KOPT-K1 (cell line): ENCODE data around the gene SMAD7.

Source experiments
- H3K27ac ChIP-seq: fragments of 200-600 bp; sonication (generic); 2 replicates; pipeline ENCODE4 v1.5.1; 2016; ENCODE audit warnings: antibody characterized with exemption, mild to moderate bottlenecking, low read depth, low read length; ENCODE audit not compliant: poor library complexity, severe bottlenecking
- H3K36me3 ChIP-seq: fragments of 200-600 bp; sonication (generic); 2 replicates; pipeline ENCODE4 v1.5.1; 2017; ENCODE audit warnings: antibody characterized with exemption, mild to moderate bottlenecking, low read length, moderate library complexity; ENCODE audit not compliant: insufficient read depth
- H3K9me3 ChIP-seq: fragments of 200-600 bp; sonication (generic); 2 replicates; pipeline ENCODE4 v1.5.1; 2017; ENCODE audit warnings: antibody characterized with exemption, low read length, mild to moderate bottlenecking; ENCODE audit not compliant: insufficient read depth, poor library complexity, severe bottlenecking

SMAD7 gene

GRCh38 chr18:48946329-48946835, 4.4 kb downstream of the SMAD7 start:
- Histone ChIP-seq H3K27ac (no peak overlapping the region), H3K9me3 (no peaks in the 10 kb centered on the region), H3K36me3 (no peaks in the 10 kb centered on the region)

GRCh38 chr18:48945953-48946217, 4.9 kb downstream of the SMAD7 start:
- Histone ChIP-seq H3K27ac (no peak overlapping the region), H3K9me3 (no peaks in the 10 kb centered on the region)

GRCh38 chr18:48944634-48945033, 6.1 kb downstream of the SMAD7 start:
- no peaks in the 10 kb centered on the region for H3K9me3 ChIP-seq
- H3K36me3 ChIP-seq, result no peaks in the 10 kb centered on the region
- no peak overlapping the region for H3K27ac ChIP-seq

More at GRCh38 chr18:48945953-48946217, 4.9 kb downstream of the SMAD7 start:
- no peaks in the 10 kb centered on the region for H3K36me3 ChIP-seq

GRCh38 chr18:48943736-48944527, 6.8 kb downstream of the SMAD7 start:
- H3K27ac ChIP-seq, result no peak overlapping the region
- no peaks in the 10 kb centered on the region for H3K9me3 ChIP-seq
- no peaks in the 10 kb centered on the region for H3K36me3 ChIP-seq

GRCh38 chr18:48943333-48943732, 7.4 kb downstream of the SMAD7 start:
- H3K36me3 ChIP-seq, result no peaks in the 10 kb centered on the region
- H3K9me3 ChIP-seq, result no peaks in the 10 kb centered on the region
- no peak overlapping the region for H3K27ac ChIP-seq

- no peaks in the 10 kb centered on the region for H3K9me3 ChIP-seq
- H3K27ac ChIP-seq, result no peak overlapping the region
- no peaks in the 10 kb centered on the region for H3K36me3 ChIP-seq
Observed at GRCh38 chr18:48942554-48943261, 8.1 kb downstream of the SMAD7 start.

- no peak overlapping the region for H3K27ac ChIP-seq
- H3K9me3 ChIP-seq, result no peaks in the 10 kb centered on the region
- H3K36me3 ChIP-seq, result no peaks in the 10 kb centered on the region
Observed at GRCh38 chr18:48942086-48942485, 8.7 kb downstream of the SMAD7 start.

GRCh38 chr18:48941672-48942071, 9.1 kb downstream of the SMAD7 start:
- Histone ChIP-seq H3K27ac (no peak overlapping the region), H3K9me3 (no peaks in the 10 kb centered on the region), H3K36me3 (no peaks in the 10 kb centered on the region)

- Histone ChIP-seq H3K36me3 (no peaks in the 10 kb centered on the region), H3K27ac (no peak overlapping the region), H3K9me3 (no peaks in the 10 kb centered on the region)
Observed at GRCh38 chr18:48940854-48941611, 9.7 kb downstream of the SMAD7 start.

- H3K9me3 ChIP-seq, result no peaks in the 10 kb centered on the region
- H3K27ac ChIP-seq, result no peak overlapping the region
- H3K36me3 ChIP-seq, result no peaks in the 10 kb centered on the region
Observed at GRCh38 chr18:48939205-48940097, 11.3 kb downstream of the SMAD7 start.

- no peaks in the 10 kb centered on the region for H3K36me3 ChIP-seq
- no peaks in the 10 kb centered on the region for H3K9me3 ChIP-seq
- no peak overlapping the region for H3K27ac ChIP-seq
Observed at GRCh38 chr18:48938827-48939204, 11.9 kb downstream of the SMAD7 start.

GRCh38 chr18:48937869-48938750, 12.7 kb downstream of the SMAD7 start:
- Histone ChIP-seq H3K27ac (no peak overlapping the region), H3K36me3 (no peaks in the 10 kb centered on the region), H3K9me3 (no peaks in the 10 kb centered on the region)

GRCh38 chr18:48935433-48935774, 15.4 kb downstream of the SMAD7 start:
- H3K27ac ChIP-seq, result no peak overlapping the region
- H3K9me3 ChIP-seq, result no peaks in the 10 kb centered on the region
- H3K36me3 ChIP-seq, result no peaks in the 10 kb centered on the region
